OCI-LY1 (cell line): Measurements from ENCODE around the gene TSGA10.

Source experiments
- H2AFZ ChIP-seq: fragments of 200-600 bp; sonication (generic), shearing (Covaris generic); 2 replicates; pipeline ENCODE4 v1.6.0; 2014; ENCODE audit warnings: antibody characterized with exemption, mild to moderate bottlenecking, low read length
- H3F3A ChIP-seq: fragments of 200-600 bp; sonication (generic), shearing (Covaris generic); 2 replicates; pipeline ENCODE4 v1.6.0; 2014; ENCODE audit warnings: mild to moderate bottlenecking, antibody characterized with exemption, low read length, moderate library complexity; ENCODE audit not compliant: insufficient read depth
- H3K27ac ChIP-seq: fragments of 200-600 bp; sonication (generic); 2 replicates; pipeline ENCODE4 v1.5.1; 2014; ENCODE audit warnings: low read length, mixed run types, mild to moderate bottlenecking, low read depth; ENCODE audit not compliant: poor library complexity, severe bottlenecking
- H3K27me3 ChIP-seq: fragments of 200-600 bp; sonication (generic); 2 replicates; pipeline ENCODE4 v1.6.0; 2014; ENCODE audit warnings: antibody characterized with exemption, mild to moderate bottlenecking, low read length, moderate library complexity; ENCODE audit not compliant: insufficient read depth
- H3K36me3 ChIP-seq: fragments of 200-600 bp; sonication (generic); 2 replicates; pipeline ENCODE4 v1.6.1; 2014; ENCODE audit warnings: mild to moderate bottlenecking, antibody characterized with exemption, low read length, moderate library complexity, mixed read lengths; ENCODE audit not compliant: insufficient read depth
- H3K4me1 ChIP-seq: fragments of 200-600 bp; sonication (generic); 2 replicates; pipeline ENCODE4 v1.5.1; 2014; ENCODE audit warnings: mild to moderate bottlenecking, low read length, moderate library complexity; ENCODE audit not compliant: insufficient read depth, severe bottlenecking
- H3K4me2 ChIP-seq: fragments of 200-600 bp; sonication (generic), shearing (Covaris generic); 2 replicates; pipeline ENCODE4 v1.6.1; 2014; ENCODE audit warnings: low read length
- H3K4me3 ChIP-seq: fragments of 200-600 bp; sonication (generic); 2 replicates; pipeline ENCODE4 v1.5.1; 2014; ENCODE audit warnings: low read length, low read depth, mild to moderate bottlenecking, mixed read lengths; ENCODE audit not compliant: poor library complexity, severe bottlenecking
- H3K79me2 ChIP-seq: fragments of 200-600 bp; shearing (Covaris generic); 2 replicates; pipeline ENCODE4 v1.6.1; 2016; ENCODE audit warnings: mixed run types, low read length, mixed read lengths; ENCODE audit not compliant: insufficient read depth
- H3K9ac ChIP-seq: fragments of 200-600 bp; sonication (generic), shearing (Covaris generic); 2 replicates; pipeline ENCODE4 v1.6.1; 2014; ENCODE audit warnings: mild to moderate bottlenecking, low read length, mixed read lengths
- H3K9me2 ChIP-seq: fragments of 200-600 bp; sonication (generic), shearing (Covaris generic); 2 replicates; pipeline ENCODE4 v1.6.1; 2014; ENCODE audit warnings: low read depth, mild to moderate bottlenecking, low read length, mixed read lengths
- H3K9me3 ChIP-seq: fragments of 200-600 bp; shearing (Covaris generic); 2 replicates; pipeline ENCODE4 v1.6.1; 2014; ENCODE audit warnings: low read length, mixed read lengths
- H4K20me1 ChIP-seq: fragments of 200-600 bp; sonication (generic), shearing (Covaris generic); 2 replicates; pipeline ENCODE4 v1.6.0; 2016; ENCODE audit warnings: mild to moderate bottlenecking, low read length; ENCODE audit not compliant: insufficient read depth
- EZH2 ChIP-seq: fragments of 200-600 bp; sonication (generic), shearing (Covaris generic); IDR thresholded peaks from 2 replicates; pipeline ENCODE4 v1.8.0; 2017; ENCODE audit warnings: borderline replicate concordance, mixed run types, mild to moderate bottlenecking, antibody characterized with exemption, low read length, moderate library complexity, mixed read lengths
- TF ChIP-seq, protein P1 (sequence below): fragments of 200-600 bp; sonication (generic), shearing (Covaris generic); IDR thresholded peaks from 2 replicates; pipeline ENCODE4 v1.5.1; 2017; ENCODE audit warnings: mild to moderate bottlenecking, antibody characterized with exemption, low read length, moderate library complexity, mixed read lengths

The TSGA10 gene

DNA sequence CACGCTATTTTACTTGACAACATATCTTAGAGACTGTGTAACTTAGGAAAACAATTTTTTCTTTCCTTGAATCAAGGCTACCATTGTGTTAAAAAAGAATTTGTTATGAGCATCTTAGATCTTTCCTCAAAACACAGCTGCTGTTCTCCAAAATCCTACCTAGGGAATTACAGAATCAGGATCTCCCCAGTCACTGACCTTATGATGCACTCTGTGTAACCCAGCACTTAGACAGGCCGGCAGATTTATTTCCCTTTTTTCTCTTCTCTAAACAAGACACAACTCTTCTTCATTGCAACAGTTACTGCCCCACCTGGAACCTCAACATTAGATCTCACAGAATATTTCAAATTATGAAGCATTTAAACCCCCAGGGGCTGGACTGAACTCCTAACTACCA, 26.8 kb downstream of the TSGA10 start:
- TF ChIP-seq EZH2: no peak
- TF ChIP-seq, protein P1, sequence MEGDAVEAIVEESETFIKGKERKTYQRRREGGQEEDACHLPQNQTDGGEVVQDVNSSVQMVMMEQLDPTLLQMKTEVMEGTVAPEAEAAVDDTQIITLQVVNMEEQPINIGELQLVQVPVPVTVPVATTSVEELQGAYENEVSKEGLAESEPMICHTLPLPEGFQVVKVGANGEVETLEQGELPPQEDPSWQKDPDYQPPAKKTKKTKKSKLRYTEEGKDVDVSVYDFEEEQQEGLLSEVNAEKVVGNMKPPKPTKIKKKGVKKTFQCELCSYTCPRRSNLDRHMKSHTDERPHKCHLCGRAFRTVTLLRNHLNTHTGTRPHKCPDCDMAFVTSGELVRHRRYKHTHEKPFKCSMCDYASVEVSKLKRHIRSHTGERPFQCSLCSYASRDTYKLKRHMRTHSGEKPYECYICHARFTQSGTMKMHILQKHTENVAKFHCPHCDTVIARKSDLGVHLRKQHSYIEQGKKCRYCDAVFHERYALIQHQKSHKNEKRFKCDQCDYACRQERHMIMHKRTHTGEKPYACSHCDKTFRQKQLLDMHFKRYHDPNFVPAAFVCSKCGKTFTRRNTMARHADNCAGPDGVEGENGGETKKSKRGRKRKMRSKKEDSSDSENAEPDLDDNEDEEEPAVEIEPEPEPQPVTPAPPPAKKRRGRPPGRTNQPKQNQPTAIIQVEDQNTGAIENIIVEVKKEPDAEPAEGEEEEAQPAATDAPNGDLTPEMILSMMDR: no peak
- no peak overlapping the region for H2AFZ ChIP-seq
- H3K4me2 ChIP-seq: no peak overlapping the region
- H3K4me1 ChIP-seq: no peaks in the 10 kb centered on the region
- peaks cover 26% of the 10 kb centered on the region for H3K36me3 ChIP-seq
- H4K20me1 ChIP-seq: no peaks in the 10 kb centered on the region
- no peaks in the 10 kb centered on the region for H3K9me2 ChIP-seq
- no peaks in the 10 kb centered on the region for H3K79me2 ChIP-seq
- H3K9me3 ChIP-seq: peaks cover 8% of the 10 kb centered on the region; the same call in 1 of the 2 replicates
- no peak overlapping the region for H3K27ac ChIP-seq
- no peak overlapping the region for H3K4me3 ChIP-seq
- no peak overlapping the region for H3K9ac ChIP-seq
- H3F3A ChIP-seq: no peaks in the 10 kb centered on the region
- no peaks in the 10 kb centered on the region for H3K27me3 ChIP-seq

- no peak for TF ChIP-seq EZH2
- TF ChIP-seq, protein P1: no peak
- Histone ChIP-seq H3K4me3 (no peak overlapping the region), H3K36me3 (no peaks in the 10 kb centered on the region)
Measured at GRCh38 chr2:99112617-99113016, 42.1 kb downstream of the TSGA10 start.

GRCh38 chr2:99111945-99112344, 42.8 kb downstream of the TSGA10 start:
- H3K9ac ChIP-seq: no peak overlapping the region
- no peaks in the 10 kb centered on the region for H3K36me3 ChIP-seq
- no peak overlapping the region for H2AFZ ChIP-seq
- H3K27ac ChIP-seq: no peak overlapping the region
- no peaks in the 10 kb centered on the region for H3K9me3 ChIP-seq
- H3K79me2 ChIP-seq: no peaks in the 10 kb centered on the region
- H3K4me3 ChIP-seq: no peak overlapping the region
- H3K4me2 ChIP-seq: no peak overlapping the region
- H3K27me3 ChIP-seq: no peaks in the 10 kb centered on the region
- no peaks in the 10 kb centered on the region for H3F3A ChIP-seq
- TF ChIP-seq EZH2: no peak
- TF ChIP-seq, protein P1: no peak
- no peaks in the 10 kb centered on the region for H3K4me1 ChIP-seq
- no peaks in the 10 kb centered on the region for H4K20me1 ChIP-seq
- H3K9me2 ChIP-seq: no peaks in the 10 kb centered on the region

More at GRCh38 chr2:99112617-99113016, 42.1 kb downstream of the TSGA10 start:
- Histone ChIP-seq H3K9me2 (no peaks in the 10 kb centered on the region), H3K27me3 (no peaks in the 10 kb centered on the region), H3F3A (no peaks in the 10 kb centered on the region), H3K9ac (no peak overlapping the region), H3K79me2 (no peaks in the 10 kb centered on the region), H3K4me1 (no peaks in the 10 kb centered on the region), H3K4me2 (no peak overlapping the region), H3K27ac (no peak overlapping the region), H4K20me1 (no peaks in the 10 kb centered on the region), H2AFZ (no peak overlapping the region), H3K9me3 (no peaks in the 10 kb centered on the region)
